GM19467 (cell line): Measurements from ENCODE around the gene BABAM2.
"Not testable (repeated sequence)": the region's sequence is repeated elsewhere in the genome, so short reads cannot be mapped to it uniquely, and the experiment has no call there.

Experiments
- ATAC-seq: cut with Tn5 transposase; IDR thresholded peaks from one replicate; pipeline ENCODE4 v1.9.1; 2021; ENCODE audit warnings: mild to moderate bottlenecking, moderate library complexity; ENCODE audit not compliant: unreplicated experiment

BABAM2 gene

DNA sequence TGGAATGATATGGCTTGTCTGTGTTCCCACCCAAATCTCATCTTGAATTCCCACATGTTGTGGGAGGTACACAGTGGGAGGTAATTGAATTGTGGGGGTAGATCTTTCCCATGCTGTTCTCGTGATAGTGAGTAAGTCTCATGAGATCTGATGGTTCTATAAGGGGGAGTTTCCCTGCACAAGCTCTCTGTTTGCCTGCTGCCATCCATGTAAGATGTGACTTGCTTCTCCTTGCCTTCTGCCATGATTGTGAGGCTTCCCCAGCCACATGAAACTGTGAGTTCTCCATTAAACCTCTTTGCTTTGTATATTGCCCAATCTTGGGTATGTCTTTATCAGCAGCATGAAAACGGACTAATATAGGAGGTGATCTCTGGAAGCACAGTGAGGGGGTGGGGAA lies 78.4 kb downstream of the BABAM2 start:
- ATAC-seq, result not testable (repeated sequence)

DNA sequence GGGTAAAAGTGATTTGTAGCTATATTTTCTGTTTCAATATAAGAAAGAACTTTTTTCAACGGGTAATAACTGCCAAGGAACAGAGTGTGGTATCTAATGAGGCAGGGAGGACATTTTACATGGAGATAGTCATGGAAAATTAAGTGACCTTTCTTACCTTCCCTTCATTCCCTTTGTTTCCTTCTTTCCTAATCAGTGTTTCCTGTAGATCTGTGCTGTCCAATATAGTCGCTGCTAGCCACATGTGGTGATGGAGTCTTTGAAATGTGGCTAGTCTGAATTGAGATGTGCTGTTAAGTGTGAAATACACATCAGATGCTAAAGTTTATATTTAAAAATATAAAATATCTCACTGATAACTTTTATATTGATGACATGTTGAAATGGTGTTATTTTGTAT lies 81.8 kb downstream of the BABAM2 start:
- no peak for ATAC-seq

DNA sequence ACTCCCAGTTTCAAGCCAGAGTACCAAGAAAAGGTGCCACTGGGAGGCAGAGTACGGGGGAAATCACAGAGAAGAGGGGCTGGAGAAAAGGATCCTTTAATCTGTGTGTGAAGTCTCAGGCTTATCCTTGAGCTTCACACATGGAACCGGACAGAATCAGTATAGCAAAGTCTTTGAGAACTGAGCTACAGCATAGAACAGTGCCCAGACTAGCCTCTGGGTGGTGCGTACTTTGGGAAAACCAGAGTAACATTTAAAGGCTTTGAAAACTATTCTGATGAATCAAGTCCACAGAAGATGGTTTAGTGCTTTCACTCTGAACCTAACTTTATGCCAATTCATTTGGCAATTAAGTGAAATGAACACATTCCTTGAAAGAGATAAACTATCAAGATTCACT lies 83.1 kb downstream of the BABAM2 start:
- ATAC-seq, result no peak

DNA sequence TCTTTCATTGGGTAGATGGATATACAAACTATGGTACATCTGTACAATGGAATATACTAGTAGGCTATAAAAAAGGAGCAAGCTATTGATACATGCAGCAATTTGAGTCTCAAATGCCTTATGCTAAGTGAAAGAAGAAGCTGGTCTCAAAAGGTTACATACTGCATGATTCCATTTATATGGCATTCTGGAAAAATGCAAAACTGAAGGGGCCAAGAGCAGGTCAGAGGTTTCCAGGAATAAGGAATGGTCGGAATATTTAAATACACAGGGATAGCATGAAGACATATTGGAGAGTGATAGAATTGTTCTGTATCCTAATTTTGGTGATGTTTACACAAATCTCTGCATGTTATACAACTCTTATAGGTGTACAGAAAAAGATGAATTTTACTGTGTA lies 85.8 kb downstream of the BABAM2 start:
- ATAC-seq, result no peak

DNA sequence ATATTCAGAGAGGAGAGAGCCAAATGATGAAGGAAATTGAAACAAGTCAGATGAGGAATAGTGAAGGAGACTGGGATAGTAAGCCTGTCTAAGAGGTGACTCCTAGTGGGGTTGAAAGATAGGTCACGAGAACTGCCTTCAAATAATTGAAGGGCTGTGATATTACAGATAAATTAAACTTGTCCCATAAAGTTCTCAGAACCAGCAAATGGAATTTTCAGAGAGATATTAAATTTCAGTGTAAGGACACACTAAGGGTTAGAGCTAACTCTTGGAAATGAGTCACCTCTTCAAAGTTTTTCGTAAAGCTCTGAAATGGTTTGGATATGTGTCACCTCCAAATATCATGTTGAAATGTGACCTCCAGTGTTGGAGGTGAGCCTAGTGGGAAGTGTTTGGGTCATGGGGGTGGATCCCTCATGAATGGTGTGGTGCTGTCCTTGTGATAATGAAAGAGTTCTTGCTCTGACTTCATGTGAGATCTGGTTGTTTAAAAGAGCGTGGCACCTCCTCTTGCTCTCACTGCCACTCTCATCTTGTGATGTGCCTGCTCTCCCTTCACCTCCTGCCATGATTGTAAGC lies 87.3 kb downstream of the BABAM2 start:
- ATAC-seq, result no peak

DNA sequence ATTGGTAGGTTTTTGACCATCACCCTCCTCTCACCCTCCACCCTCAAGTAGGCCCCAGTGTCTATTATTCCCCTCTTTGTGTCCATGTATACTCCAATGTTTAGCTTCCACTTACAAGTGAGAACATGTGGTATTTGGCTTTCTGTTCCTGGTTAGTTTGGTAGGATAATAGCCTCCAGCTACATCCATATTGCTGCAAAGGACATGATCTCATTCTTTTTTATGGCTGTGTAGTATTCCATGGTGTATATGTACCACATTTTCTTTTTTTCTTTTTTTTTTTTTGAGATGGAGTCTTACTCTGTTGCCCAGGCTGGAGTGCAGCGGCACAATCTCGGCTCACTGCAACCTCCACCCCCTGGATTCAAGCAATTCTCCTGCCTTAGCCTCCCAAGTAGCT lies 88.2 kb downstream of the BABAM2 start:
- ATAC-seq, result not testable (repeated sequence)

DNA sequence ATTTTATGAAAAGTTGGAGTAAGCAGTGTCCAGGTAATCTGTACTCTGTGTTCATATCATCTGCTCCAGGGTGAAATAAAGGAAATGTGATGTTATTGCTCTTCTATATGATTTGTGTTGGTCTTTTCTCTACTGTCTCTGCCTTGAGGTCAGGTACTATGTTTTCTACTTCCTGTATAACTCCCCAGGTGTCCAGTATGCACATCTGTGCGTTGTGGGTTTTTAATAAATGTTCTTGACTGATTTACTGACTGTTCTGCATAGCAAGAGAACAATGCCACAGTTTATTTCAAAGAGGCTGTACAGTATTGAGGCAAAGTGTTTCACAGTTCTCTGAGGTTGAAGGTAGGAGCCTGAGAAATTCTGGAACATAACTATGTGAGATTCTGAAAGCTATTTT lies 89.7 kb downstream of the BABAM2 start:
- no peak for ATAC-seq

DNA sequence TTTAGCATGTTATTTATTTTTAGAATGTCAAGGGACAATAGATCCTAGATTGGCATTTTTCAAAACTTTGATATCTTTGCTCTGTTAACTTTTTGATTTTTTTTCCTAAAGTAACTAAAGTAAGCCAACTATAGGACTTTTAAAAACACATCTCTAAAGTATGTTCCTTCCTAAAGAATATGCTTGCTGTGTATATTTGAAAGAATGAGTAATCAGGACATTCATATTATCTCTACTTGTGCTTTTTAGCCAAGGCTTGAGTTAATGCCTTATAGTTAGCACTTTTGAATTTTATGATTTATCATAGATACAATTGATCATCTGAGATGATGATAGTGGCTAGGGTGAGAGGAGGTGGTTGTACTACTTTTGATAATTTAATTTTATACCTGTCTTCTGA lies 93.6 kb downstream of the BABAM2 start:
- no peak for ATAC-seq

DNA sequence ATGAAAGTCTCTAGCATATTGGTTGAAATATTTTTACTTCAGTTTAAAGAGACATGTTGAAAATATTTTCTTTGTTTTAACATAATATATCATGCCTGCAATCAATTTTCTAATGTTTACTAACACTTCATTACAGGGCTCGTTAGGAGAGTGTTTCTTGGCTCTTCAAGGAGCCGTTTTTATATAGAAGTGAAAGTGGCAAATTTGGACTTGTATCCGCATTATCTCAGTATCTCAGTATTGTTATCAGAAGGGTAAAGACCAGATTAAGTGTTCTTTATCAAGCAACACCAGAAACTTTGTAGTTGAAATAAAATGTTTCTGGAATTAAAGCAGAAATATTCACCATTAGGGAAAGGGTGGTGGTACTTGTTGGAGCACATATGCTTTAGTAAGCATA lies 97.8 kb downstream of the BABAM2 start:
- ATAC-seq, result no peak

DNA sequence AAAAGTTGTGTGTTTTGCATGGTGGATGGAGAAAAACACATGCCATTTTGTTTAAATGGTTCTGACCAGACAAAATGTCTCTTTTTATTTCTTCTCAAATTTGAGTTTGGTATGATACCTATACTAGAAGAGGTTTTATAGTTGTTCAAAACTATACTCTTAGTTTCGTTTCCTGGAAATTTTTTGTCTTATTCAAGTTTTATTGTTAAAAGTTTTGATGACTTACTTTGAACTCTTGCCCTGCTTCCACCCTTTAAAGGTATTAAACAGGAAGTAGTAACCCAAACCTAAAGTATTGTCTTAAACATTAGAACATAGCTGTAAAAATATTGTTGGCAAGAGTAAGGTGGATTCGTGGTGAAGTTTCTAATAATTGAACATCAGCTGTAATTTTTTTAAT lies 98.2 kb downstream of the BABAM2 start:
- ATAC-seq, result no peak

DNA sequence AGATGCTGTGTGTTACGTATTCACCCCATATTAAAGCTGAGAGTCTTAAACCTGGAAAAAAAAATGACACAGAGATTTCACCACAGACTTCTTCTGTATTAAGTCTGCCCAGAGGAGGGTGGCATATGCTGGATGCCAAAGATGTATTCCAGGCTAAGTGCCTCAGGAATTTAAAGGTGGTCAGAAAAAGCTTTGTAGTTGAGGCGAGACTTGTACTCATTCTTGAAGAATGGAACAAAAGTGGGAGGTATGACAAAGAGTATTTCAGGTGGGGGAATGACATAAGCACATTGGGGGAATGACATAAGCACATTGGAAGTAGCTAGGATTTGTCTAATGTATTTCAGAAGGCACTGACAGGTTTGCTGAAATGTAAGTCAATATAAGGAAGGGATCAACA lies 98.6 kb downstream of the BABAM2 start:
- ATAC-seq, result no peak

DNA sequence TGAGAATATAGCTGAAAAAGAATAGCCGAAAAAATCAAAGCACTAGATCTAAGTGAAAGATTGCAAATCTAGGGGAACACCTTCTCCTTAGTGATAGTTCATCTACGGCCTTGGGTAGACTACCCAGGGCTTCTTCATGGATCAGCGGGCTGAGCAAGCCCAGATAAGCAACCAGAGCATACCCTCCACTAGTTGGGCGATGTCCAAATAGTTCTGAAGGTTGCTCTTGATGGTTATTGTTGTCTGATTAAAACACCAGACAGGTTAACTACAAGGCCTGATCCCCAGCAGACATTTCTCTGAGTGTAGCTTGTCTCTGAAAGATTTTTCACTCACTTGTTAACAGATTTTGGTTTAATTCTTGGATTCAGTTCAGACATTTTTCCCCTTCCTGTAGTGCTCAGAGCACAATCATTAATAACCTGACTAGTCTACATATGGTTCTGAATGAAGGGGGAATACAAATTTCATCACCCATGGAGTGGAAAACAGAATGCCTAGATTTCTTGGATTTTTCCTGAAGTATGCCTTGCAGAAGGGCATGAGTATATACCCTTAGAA lies 99.6 kb downstream of the BABAM2 start:
- ATAC-seq, result no peak

DNA sequence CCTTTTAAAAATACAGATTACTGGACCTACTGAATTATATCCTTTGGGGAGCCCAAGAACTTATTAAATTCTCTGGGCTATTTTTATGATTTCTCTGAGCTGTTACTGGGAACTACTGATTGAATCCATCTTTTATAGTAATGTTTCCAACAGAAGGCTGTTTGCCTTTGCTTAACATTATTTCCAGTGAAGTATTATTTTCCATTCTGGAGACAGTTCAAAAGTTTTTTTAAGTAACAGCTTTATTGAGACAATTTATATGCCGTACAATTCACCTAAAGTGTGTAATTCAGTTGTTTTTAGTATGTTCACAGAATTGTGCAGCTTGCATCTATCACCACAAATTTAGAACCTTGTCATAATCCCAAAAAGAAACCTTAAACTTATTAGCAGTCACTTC lies 100.6 kb downstream of the BABAM2 start:
- ATAC-seq, result no peak

DNA sequence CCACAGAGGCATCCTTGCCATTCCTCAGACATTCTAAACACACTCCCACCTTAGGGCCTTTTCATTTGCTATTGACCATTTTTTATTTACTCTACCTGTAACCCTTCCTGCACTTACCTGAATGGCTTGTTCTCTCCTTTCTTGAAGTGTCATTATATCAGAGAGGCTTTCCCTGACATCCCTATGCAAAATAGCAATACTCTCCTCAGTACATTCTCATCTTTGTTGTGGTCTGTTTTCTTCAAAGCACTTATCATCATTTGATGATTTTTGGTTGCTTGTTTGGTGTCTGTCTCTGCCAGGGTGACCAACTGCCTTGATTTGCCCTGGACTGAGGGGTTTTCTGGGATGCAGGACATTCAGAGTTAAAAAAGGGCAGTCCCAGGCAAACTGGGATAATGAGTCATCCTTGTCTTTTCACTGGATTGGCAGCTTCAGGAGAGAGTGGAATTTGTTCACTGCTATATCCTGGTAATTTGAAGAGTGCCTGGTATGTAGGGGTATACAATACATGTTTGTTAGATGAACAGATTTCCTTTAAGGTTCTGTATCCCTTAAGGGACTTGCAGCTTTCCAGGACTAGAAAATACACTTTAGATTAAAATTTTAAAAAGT lies 102.4 kb downstream of the BABAM2 start:
- ATAC-seq, result no peak

DNA sequence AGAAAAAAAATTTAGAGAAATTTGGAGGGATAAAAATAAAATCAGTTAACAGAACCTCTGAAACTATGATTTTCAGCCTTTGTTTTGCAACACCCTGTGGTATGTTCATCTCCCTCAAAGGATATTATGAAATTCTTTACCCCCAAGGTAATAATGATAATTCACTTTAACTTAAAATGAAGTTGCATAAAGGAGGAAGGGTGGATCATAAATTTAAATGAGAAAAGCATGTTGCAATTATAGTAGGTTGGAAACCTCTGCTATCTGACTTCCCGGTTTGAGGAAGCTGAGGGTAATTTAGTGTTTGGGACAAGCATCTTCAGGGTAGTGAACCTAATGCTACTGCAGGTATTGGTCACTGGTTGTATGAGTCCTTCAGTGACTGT lies 102.9 kb downstream of the BABAM2 start:
- no peak for ATAC-seq

DNA sequence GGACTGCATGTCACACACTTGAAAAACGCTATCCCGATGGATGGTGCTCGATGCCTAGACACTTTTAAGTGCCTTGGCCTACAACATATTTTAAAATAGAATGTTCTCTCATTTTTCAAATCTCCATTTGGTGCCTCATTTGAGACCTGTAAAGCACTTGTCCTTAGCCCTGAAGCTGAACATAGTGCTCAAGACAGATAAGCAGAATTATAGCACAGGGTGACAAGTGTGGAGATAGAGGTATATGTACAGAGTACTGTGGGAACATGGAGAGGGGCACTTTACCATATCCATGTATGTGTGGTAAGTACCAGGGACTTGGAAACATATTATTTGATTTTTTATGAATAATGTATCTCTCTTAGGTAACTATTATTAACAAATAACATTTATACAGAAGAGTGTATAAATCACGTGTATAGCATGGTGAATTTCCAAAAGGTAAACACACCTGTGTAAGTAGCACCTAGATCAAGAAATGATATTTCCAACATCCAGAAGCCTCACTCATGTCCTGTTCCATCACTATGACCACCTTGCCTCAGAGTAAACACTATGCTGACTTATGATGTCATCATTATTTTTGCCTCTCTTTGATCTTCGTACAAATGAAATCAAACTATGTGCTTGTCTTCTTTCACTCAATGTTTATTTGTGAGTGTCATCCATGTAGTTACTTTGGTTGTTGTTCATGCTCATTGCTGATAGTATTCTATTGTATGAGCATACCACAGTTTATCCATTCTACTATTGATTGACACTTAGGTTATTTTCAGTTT lies 103.6 kb downstream of the BABAM2 start:
- ATAC-seq, result no peak

DNA sequence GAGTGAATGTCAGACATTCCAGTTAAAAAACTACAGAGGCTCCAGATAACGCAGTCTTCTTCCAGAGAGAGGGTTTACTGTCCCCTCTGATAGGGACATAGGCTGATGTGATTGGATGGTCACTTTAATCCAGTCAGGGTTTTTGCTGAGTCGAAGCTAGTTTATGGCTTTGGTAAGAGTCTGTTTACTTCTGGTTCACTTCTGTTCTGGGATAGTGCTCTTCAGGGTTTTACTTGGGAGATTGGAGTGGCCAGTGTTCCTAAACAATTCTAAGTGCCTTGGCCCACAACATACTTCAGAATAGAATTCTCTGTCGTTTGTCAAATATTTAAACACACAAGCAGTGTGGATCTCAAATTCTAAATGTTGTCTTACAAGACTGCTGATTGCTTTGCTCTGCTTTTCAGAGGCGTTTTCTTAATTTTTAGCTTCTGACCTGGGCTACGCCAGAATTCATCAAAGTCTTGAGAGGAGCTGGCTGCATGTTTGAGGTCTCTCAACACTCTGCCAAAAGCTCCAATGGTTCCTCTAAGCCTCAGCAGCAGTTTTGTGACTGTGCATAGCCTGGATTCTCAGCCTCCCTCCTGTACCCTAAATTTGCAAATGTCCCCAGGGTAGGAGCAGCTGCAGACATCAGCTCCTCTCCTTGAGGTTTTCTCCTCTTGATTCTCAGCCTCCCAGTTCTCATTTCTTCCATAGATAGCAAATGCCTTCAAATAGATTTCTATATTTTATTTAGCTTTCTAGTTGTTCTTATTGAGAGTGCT lies 105.8 kb downstream of the BABAM2 start:
- no peak for ATAC-seq

DNA sequence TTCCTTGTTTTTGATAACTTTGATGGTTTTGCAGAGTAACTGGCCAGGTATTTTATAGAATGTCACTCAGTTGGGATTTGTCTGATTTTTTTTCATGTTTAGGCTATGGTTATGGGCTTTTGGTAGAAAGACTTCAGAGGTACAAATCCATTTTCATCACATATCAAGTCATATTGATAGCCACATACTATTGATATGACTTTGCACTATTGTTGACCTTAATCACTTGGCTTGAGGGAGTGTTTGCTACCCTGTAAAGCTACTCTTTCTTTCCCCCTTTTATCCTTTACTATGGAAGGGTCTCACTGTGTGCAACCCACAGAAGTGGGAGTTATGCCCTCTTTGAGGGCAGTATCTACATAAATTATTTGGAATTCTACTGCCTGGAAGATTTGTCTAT lies 109.8 kb downstream of the BABAM2 start:
- ATAC-seq, result no peak

DNA sequence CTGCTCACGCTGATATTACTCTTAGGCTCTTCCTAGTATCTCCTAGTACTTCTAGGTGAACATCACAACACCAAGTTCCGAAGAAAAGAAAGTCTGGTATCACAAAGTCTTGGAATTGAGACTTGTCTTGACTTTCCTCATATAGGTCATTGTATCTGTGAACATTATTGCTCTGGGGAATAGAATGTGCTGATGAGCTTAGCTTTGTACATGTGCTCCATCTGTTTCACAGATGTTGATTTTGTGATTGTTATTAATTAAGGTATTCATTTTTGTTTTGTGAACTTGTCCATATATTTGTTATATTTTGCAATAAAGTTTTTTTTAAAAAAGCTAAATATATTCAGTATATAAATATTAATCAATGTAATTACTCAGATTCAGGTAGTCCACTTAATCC lies 111.7 kb downstream of the BABAM2 start:
- ATAC-seq, result no peak

DNA sequence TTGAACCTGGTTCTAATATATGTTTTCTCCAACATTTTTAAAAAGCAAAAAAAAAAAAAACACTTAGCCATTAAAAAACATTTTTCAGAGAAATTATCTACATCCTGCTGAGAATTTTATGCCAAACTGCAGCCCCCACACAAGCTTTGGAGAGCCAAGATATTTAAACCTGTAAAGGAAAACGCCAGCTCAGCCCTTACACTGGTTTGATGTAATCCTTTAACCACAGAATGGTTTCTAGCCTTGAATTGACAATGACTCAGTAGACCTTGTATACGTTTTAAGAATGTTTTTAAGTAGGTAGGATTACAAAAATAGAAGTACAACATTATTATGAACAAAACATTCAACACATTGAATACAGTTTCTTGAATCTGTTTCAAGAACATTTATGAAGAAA lies 113.6 kb downstream of the BABAM2 start:
- ATAC-seq, result no peak

DNA sequence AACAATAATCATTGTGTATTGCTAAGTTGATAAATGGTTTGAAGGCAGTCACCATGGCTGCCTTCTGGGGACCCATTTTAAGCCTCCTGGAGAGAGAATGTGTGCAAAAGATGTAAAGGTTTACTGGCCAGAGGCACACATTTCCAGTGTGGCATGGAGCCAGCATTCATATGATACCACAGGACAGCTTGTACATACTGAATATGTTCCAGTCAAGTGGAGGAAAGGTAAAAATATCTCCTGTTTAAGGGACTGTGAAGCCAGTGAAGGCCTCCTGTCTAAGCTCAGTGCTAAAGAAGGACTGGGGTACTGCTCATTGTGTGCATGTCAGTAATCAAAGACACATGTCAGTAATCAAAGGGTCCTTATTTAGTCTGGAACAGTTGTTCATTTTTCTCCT lies 119.2 kb downstream of the BABAM2 start:
- no peak for ATAC-seq
